AG10803 (cell line): Measurements from ENCODE around the gene PKHD1.

ENCODE experiments used
- DNase-seq: peaks from one replicate; pipeline ENCODE4 v3.0.0; 2010; ENCODE audit warnings: low read depth
- H3K4me3 ChIP-seq: 2 replicates; pipeline ENCODE4 v1.5.1; 2011; ENCODE audit warnings: mild to moderate bottlenecking, low read length, control low read depth
- TF ChIP-seq, protein P1 (sequence below): conservative IDR thresholded peaks from 2 replicates; pipeline ENCODE4 v1.5.1; 2011; ENCODE audit warnings: mild to moderate bottlenecking, low read length, control low read depth, inconsistent platforms

Gene PKHD1

DNA sequence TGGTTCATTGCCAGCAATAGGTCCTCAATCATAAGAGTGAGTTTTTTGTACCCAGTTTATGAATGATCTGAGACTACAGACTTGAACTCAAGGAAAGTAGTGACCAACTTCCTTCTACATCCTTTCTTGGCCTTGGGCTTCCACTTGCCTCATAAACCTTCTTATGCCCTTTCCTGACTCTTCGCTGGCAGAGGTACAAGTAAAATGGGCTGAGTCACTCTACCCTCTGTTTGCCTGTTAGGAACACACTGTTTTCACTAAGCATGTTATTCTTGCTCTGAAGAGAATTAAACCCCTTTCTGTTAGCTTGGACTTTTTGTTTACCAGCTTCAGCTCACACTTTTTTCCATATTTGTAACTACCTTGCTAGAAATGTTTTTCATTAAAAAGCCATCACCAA is 74.4 kb downstream of the PKHD1 start:
- peak; percentile 1 for DNase-seq
- TF ChIP-seq, protein P1, sequence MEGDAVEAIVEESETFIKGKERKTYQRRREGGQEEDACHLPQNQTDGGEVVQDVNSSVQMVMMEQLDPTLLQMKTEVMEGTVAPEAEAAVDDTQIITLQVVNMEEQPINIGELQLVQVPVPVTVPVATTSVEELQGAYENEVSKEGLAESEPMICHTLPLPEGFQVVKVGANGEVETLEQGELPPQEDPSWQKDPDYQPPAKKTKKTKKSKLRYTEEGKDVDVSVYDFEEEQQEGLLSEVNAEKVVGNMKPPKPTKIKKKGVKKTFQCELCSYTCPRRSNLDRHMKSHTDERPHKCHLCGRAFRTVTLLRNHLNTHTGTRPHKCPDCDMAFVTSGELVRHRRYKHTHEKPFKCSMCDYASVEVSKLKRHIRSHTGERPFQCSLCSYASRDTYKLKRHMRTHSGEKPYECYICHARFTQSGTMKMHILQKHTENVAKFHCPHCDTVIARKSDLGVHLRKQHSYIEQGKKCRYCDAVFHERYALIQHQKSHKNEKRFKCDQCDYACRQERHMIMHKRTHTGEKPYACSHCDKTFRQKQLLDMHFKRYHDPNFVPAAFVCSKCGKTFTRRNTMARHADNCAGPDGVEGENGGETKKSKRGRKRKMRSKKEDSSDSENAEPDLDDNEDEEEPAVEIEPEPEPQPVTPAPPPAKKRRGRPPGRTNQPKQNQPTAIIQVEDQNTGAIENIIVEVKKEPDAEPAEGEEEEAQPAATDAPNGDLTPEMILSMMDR = no peak
- no peak overlapping the region for H3K4me3 ChIP-seq

GRCh38 chr6:52012582-52012981 is 74.8 kb downstream of the PKHD1 start:
- no peak for DNase-seq
- TF ChIP-seq, protein P1 = no peak
- no peak overlapping the region for H3K4me3 ChIP-seq

DNA sequence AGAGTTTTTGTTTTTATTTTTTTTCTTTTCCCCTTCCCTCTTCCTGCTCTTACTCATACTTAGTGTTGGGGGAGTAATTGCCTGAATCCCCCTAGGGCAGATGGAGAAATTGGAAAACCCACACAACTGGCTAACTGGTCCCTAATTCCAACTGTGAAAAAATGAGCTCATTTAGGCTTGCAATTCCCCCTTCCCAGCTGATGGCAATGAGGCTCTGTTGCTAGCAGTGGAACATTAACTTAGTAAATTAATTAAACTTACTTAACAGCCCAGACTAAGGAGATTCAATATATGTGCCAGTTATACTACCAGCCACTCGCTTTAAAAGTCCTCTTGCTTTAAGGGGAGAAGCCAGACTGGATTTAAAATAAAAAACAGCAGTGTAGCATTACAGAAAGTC is 76.6 kb downstream of the PKHD1 start:
- no peak overlapping the region for H3K4me3 ChIP-seq
- no peak for DNase-seq
- TF ChIP-seq, protein P1 = no peak

GRCh38 chr6:52010145-52010544 is 77.3 kb downstream of the PKHD1 start:
- H3K4me3 ChIP-seq = no peak overlapping the region
- TF ChIP-seq, protein P1 = no peak
- DNase-seq = no peak

GRCh38 chr6:52009466-52010140 is 77.8 kb downstream of the PKHD1 start:
- H3K4me3 ChIP-seq = no peak overlapping the region
- TF ChIP-seq, protein P1 = no peak
- no peak for DNase-seq

DNA sequence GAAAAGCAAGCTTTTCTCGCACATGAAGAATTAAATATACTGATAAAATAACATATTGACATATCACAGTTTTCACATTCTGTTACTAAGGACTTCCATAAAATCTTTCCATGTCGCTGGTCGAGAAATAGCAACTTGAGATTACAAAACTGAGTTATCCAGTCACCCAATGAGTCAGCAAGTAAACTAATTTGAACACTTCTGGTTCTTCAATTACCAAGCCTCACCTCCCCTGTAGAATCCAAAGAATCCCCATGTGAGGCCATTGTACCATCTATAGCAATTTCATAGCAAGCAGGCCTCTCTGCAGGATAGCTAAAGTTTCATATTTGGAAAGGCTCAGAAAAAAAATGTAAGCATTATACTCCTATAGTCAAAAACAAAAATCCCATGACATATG is 87.3 kb downstream of the PKHD1 start:
- no peak overlapping the region for H3K4me3 ChIP-seq
- no peak for DNase-seq
- TF ChIP-seq, protein P1 = no peak

- TF ChIP-seq, protein P1 = no peak
- no peak overlapping the region for H3K4me3 ChIP-seq
- DNase-seq = no peak
Observed at GRCh38 chr6:51996296-51996947, 91.0 kb downstream of the PKHD1 start.
